SH-SY5Y (cell line): ENCODE data around the gene ITPR3.

ENCODE experiments used
- GATA2 ChIP-seq: IDR thresholded peaks from 2 replicates; pipeline ENCODE4 v1.6.1; 2011; ENCODE audit warnings: mild to moderate bottlenecking, low read depth, low read length
- GATA3 ChIP-seq: IDR thresholded peaks from 2 replicates; pipeline ENCODE4 v1.6.1; 2011; ENCODE audit warnings: low read depth, mild to moderate bottlenecking, low read length, moderate library complexity

- TF ChIP-seq GATA2 (no peak), GATA3 (no peak)
Measured at GRCh38 chr6:33634161-33634727, 13.1 kb downstream of the ITPR3 start.
